ENCODE data around the gene DBET.
"Not testable (repeated sequence)": the region's sequence is repeated elsewhere in the genome, so short reads cannot be mapped to it uniquely, and the experiment has no call there.

The DBET gene

GRCh38 chr4:190019023-190019858 is 45.1 kb upstream of the DBET start:
- no peak for TF ChIP-seq EZH2 (optimal IDR thresholded peaks at IDR 0.05; ENCODE audit: low read depth, low read length)
- no peak for TF ChIP-seq CTCF (IDR thresholded peaks at IDR 0.05; ENCODE audit: low read length)
- no peak for TF ChIP-seq EZH2phosphoT487 (IDR thresholded peaks at IDR 0.05; ENCODE audit: low read length)
- no peaks in the 10 kb centered on the region for H3K4me1 ChIP-seq (ENCODE audit: low read length)
- H2AFZ ChIP-seq (ENCODE audit: low read length) = no peak overlapping the region
- H3K9me2 ChIP-seq (replicated peaks; ENCODE audit: insufficient read depth, low read length) = no peaks in the 10 kb centered on the region
- H3F3A ChIP-seq (ENCODE audit: insufficient read depth, low read length) = no peaks in the 10 kb centered on the region
- H3K9me3 ChIP-seq (replicated peaks; ENCODE audit: insufficient read depth, low read length) = no peaks in the 10 kb centered on the region
- no peak for DNase-seq
- no peaks in the 10 kb centered on the region for H3K27me3 ChIP-seq (replicated peaks; ENCODE audit: insufficient read depth, low read length)
- no peaks in the 10 kb centered on the region for H3K79me2 ChIP-seq (ENCODE audit: low read length)
- H3K27ac ChIP-seq (ENCODE audit: low read length) = no peak overlapping the region
- no peak overlapping the region for H3K9ac ChIP-seq (ENCODE audit: low read length)
- H3K4me3 ChIP-seq (ENCODE audit: low read length) = no peak overlapping the region
- no peaks in the 10 kb centered on the region for H3K36me3 ChIP-seq (replicated peaks; ENCODE audit: insufficient read depth, low read length)
- no peaks in the 10 kb centered on the region for H4K20me1 ChIP-seq (ENCODE audit: insufficient read depth, low read length)
- no peak overlapping the region for H3K4me2 ChIP-seq (ENCODE audit: low read depth, low read length)

GRCh38 chr4:190019859-190020463 is 44.3 kb upstream of the DBET start:
- not testable (repeated sequence) for H3K4me3 ChIP-seq (ENCODE audit: low read length); H3K4me2 ChIP-seq (ENCODE audit: low read depth, low read length); DNase-seq

GRCh38 chr4:190020790-190021717 is 43.2 kb upstream of the DBET start:
- TF ChIP-seq CTCF (IDR thresholded peaks at IDR 0.05; ENCODE audit: low read length) (no peak), EZH2phosphoT487 (IDR thresholded peaks at IDR 0.05; ENCODE audit: low read length) (no peak), EZH2 (optimal IDR thresholded peaks at IDR 0.05; ENCODE audit: low read depth, low read length) (no peak)
- DNase-seq = no peak
- Histone ChIP-seq H3K27ac (ENCODE audit: low read length) (no peak overlapping the region), H3K36me3 (replicated peaks; ENCODE audit: insufficient read depth, low read length) (no peaks in the 10 kb centered on the region), H3K9ac (ENCODE audit: low read length) (no peak overlapping the region), H3K79me2 (ENCODE audit: low read length) (no peaks in the 10 kb centered on the region), H3K4me2 (ENCODE audit: low read depth, low read length) (no peak overlapping the region), H4K20me1 (ENCODE audit: insufficient read depth, low read length) (no peaks in the 10 kb centered on the region), H3F3A (ENCODE audit: insufficient read depth, low read length) (no peaks in the 10 kb centered on the region), H3K9me3 (replicated peaks; ENCODE audit: insufficient read depth, low read length) (no peaks in the 10 kb centered on the region), H3K4me3 (ENCODE audit: low read length) (no peak overlapping the region), H3K4me1 (ENCODE audit: low read length) (no peaks in the 10 kb centered on the region), H3K9me2 (replicated peaks; ENCODE audit: insufficient read depth, low read length) (no peaks in the 10 kb centered on the region), H3K27me3 (replicated peaks; ENCODE audit: insufficient read depth, low read length) (no peaks in the 10 kb centered on the region), H2AFZ (ENCODE audit: low read length) (no peak overlapping the region)

More at GRCh38 chr4:190019859-190020463, 44.3 kb upstream of the DBET start:
- not testable (repeated sequence) for H4K20me1 ChIP-seq (ENCODE audit: insufficient read depth, low read length); H3K4me1 ChIP-seq (ENCODE audit: low read length); H3K9ac ChIP-seq (ENCODE audit: low read length); H3F3A ChIP-seq (ENCODE audit: insufficient read depth, low read length); H3K36me3 ChIP-seq (replicated peaks; ENCODE audit: insufficient read depth, low read length); H3K27ac ChIP-seq (ENCODE audit: low read length); H3K79me2 ChIP-seq (ENCODE audit: low read length); H2AFZ ChIP-seq (ENCODE audit: low read length); H3K27me3 ChIP-seq (replicated peaks; ENCODE audit: insufficient read depth, low read length); H3K9me2 ChIP-seq (replicated peaks; ENCODE audit: insufficient read depth, low read length); H3K9me3 ChIP-seq (replicated peaks; ENCODE audit: insufficient read depth, low read length)

- H4K20me1 ChIP-seq (ENCODE audit: insufficient read depth, low read length); H3K9me3 ChIP-seq (replicated peaks; ENCODE audit: insufficient read depth, low read length); H3K36me3 ChIP-seq (replicated peaks; ENCODE audit: insufficient read depth, low read length); H3F3A ChIP-seq (ENCODE audit: insufficient read depth, low read length); H2AFZ ChIP-seq (ENCODE audit: low read length); H3K9ac ChIP-seq (ENCODE audit: low read length); H3K27ac ChIP-seq (ENCODE audit: low read length); H3K4me1 ChIP-seq (ENCODE audit: low read length); H3K4me3 ChIP-seq (ENCODE audit: low read length); DNase-seq; H3K4me2 ChIP-seq (ENCODE audit: low read depth, low read length); H3K9me2 ChIP-seq (replicated peaks; ENCODE audit: insufficient read depth, low read length); H3K27me3 ChIP-seq (replicated peaks; ENCODE audit: insufficient read depth, low read length); H3K79me2 ChIP-seq (ENCODE audit: low read length): not testable (repeated sequence)
Measured at GRCh38 chr4:190021973-190022372, 42.3 kb upstream of the DBET start.

GRCh38 chr4:190022614-190023281 is 41.6 kb upstream of the DBET start:
- H3F3A ChIP-seq (ENCODE audit: insufficient read depth, low read length); DNase-seq; H3K36me3 ChIP-seq (replicated peaks; ENCODE audit: insufficient read depth, low read length); H4K20me1 ChIP-seq (ENCODE audit: insufficient read depth, low read length); H3K9me3 ChIP-seq (replicated peaks; ENCODE audit: insufficient read depth, low read length); H3K4me1 ChIP-seq (ENCODE audit: low read length); H3K9me2 ChIP-seq (replicated peaks; ENCODE audit: insufficient read depth, low read length); H3K79me2 ChIP-seq (ENCODE audit: low read length); H3K4me2 ChIP-seq (ENCODE audit: low read depth, low read length); H2AFZ ChIP-seq (ENCODE audit: low read length); H3K27ac ChIP-seq (ENCODE audit: low read length); H3K4me3 ChIP-seq (ENCODE audit: low read length); H3K27me3 ChIP-seq (replicated peaks; ENCODE audit: insufficient read depth, low read length); H3K9ac ChIP-seq (ENCODE audit: low read length): not testable (repeated sequence)
